B cell (primary cell): ENCODE data around the gene DAW1.

Source experiments
- CTCF ChIP-seq: fragments of 200-600 bp; IDR thresholded peaks from one replicate; pipeline ENCODE4 v1.8.0; 2022; ENCODE audit warnings: antibody characterized with exemption, mild to moderate bottlenecking
- EZH2 ChIP-seq: IDR thresholded peaks from 2 replicates; pipeline ENCODE4 v1.6.1; 2012; ENCODE audit warnings: borderline replicate concordance, low read depth, mild to moderate bottlenecking, moderate library complexity, low read length; ENCODE audit not compliant: insufficient read depth, poor library complexity, severe bottlenecking

- TF ChIP-seq EZH2 (no peak), CTCF (no peak)
Measured at GRCh38 chr2:227870710-227871374, 589 bp upstream of the DAW1 start.
